GM18873 (cell line): ENCODE measurements around the gene YES1.

Experiments
- ATAC-seq: cut with Tn5 transposase; IDR thresholded peaks from one replicate; pipeline ENCODE4 v1.9.1; 2021; ENCODE audit warnings: mild to moderate bottlenecking, moderate library complexity, moderate number of reproducible peaks; ENCODE audit not compliant: unreplicated experiment, low FRiP score

The YES1 gene

DNA sequence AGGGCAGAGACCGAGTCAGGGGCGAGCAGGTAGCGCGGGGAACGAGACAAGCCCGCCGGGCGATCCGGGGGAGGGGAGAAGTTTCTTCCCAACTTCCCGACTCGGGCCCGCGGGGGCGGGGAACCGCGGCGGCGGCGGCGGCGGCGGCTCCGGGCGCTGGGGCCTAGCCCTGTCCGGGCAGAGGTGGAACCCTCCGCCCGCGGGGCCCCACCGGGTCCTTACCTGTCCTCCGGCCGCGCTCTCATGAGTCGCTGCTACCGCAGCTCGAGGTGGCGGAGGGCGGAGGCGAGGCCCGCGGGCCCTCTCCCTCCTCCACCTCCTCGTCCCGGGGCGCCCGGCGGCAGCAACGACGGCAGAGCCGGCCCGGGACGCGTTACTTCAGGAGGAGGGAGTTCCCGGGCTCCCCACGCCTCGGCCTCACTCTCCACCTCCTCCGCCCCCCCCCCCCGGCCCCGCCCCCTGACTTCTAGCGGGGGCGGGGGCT, at the start of gene YES1:
TSS of gene YES1 (minus strand) at position 351 of the 484 bp plus-strand sequence. CDS start 55,415 bp downstream, outside the sequence.
- no peak for ATAC-seq

- no peak for ATAC-seq
These were observed 45.9 kb upstream of the YES1 start for GRCh38 chr18:857986-858385.

- ATAC-seq = no peak
These were observed 41.4 kb upstream of the YES1 start for GRCh38 chr18:853471-853870.

- no peak for ATAC-seq
These were observed 38.9 kb upstream of the YES1 start for GRCh38 chr18:850960-851359.

DNA sequence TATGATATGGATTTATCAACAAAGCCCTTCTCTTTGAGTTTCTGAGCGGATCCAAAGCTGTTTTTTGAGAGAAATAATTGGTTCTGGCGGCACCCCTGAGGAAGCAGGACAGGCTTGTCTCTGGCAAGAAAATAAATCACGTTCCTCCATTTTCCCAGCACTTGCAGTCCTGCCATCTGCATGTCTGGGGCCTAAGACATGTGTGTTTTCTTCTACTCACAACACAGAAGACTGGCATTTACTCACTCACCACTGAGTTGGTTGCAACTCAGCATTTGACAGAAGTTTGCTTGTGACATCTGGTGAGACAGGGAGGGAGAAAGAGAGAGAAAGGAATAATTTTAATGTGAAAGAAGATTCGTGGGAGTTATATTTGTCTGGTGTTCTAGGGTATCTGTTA, 37.0 kb upstream of the YES1 start:
- no peak for ATAC-seq

- ATAC-seq = no peak
These were observed 36.2 kb upstream of the YES1 start for GRCh38 chr18:848062-848861.

- no peak for ATAC-seq
These were observed 33.2 kb upstream of the YES1 start for GRCh38 chr18:845152-845819.

DNA sequence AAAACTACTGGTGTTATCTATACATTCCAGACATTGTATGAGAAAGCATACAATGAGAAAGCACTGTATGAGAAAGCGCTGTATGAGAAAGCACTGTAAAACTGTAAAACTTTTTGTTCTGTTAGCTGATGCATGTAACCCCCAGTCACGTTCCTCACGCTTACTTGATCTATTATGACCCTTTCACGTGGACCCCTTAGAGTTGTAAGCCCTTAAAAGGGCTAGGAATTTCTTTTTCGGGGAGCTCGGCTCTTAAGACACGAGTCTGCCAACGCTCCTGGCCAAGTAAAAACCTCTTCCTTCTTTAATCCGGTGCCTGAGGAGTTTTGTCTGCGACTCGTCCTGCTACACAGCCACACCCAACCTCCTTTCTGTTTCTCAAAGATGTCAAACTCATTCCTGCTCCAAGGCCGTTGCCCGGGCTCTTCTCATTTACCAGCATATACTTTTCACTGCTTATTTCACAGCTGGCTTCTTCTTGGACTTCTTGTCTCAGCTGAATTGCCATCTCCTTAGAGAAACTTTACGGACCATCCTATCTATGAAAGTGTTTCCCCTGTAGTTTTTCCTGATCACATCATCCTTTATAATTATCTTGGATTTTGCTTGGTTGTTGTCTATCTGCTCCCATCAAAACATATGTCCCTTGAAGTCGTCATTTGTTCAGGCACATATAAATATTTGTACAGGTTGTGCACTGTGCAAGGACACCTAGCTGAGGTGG, 29.8 kb upstream of the YES1 start:
- no peak for ATAC-seq

DNA sequence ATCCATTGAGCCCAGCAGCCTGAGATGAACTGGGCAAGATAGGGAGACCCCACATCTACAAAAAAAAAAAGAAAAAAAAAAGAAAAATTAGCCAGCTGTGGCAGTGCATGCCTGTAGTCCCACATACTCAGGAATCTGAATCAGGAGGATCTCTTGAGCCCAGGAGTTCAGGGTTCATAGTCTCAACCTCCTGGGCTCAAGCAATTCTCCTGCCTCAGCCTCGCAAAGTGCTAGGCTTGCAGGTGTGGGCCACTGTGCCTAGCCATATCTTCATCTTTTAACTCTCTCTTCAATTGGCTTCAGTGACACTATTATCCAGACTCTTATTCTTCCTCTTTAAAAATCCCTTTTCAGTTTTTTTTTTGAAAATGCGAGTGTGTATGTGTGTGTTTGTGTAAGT, 28.5 kb upstream of the YES1 start:
- ATAC-seq = no peak

DNA sequence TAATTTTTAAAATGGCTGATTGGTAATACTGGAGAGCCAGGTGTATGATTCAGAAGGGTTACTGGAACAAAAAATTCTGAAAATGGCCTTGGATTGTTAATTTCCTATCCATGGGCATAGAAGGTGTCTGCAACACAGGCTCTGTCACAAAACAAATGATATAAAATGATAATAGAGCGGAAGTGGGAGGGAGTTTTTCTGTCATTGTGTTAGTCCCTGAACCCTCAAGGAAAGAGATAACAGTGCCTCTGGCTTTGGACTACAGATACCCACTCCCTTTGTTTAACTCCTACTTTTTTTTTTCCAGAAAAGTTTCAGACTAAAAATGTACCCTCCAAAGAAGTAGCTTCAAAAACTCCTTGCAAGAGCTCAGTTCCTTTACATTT, 28.0 kb upstream of the YES1 start:
- no peak for ATAC-seq

GRCh38 chr18:839224-840022, 27.4 kb upstream of the YES1 start:
- ATAC-seq = peak; percentile 84

DNA sequence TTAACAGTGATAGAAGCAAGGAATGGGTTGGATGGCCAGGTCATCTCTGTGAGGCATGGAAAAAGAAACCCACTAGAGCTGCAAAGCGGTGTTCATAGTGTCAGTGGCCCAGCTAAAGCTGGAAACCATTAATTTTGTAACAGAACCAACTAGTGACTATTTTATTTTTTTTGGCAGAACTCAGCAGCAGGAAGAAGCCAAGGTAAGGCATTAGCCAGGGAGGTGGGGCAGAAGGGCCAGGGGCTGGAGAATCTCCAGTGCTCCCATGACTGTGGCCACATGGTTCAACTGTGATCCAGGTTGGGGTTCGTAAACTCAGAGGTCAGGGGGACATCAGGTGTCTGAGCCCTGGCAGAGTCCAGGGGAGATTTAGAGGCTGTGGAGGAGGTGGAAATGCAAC, 25.9 kb upstream of the YES1 start:
- no peak for ATAC-seq

GRCh38 chr18:834082-834720, 22.2 kb upstream of the YES1 start:
- no peak for ATAC-seq

DNA sequence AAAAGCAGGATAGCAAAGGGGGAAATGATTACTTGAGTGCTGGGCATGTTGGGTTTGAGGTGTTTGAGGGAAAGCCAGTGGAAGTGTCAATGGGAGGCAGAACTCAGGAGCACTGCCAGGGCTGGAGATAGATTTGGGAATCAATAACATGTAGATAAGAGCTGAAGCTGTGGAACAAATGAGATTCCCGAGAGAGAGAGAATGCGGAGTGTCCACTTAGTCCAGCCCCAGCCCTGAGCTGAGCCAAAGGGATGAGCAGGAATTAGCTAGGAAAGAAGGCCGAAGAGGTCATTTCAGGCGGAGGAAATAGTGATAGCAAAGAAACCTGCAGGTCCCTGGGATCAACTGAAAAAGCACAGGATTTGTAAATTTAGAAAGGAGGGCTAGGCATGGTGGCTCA, 21.2 kb upstream of the YES1 start:
- ATAC-seq = no peak

DNA sequence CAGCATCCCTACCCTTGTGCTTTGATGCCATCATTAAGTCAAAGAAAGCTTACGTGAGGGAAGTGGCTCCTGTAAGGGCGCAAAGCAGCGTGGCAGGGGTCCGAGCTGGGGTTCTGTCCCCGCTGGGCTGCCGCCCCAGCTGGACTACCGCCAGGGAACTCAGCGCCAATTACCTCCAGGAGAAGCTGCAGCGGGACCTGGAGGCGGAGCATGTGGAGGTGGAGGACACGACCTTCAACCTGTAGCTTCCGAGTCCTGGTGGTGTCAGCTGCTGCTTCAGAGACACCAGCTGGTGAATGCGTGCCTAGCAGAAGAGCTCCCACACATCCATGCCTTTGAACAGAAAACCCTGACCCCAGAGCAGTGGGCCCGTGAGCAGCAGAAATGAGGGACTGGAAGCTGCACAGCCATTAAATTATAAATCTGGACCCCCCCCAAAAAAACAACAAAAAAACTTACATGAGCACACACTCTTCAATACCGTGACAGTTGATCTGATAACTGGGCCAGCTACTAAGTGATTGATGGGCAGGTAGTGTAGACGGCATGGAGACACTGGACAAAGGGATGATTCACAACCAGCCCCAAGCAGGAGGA, 20.1 kb upstream of the YES1 start:
- ATAC-seq = no peak

GRCh38 chr18:830315-830901, 18.4 kb upstream of the YES1 start:
- ATAC-seq = no peak

- no peak for ATAC-seq
These were observed 17.4 kb upstream of the YES1 start for GRCh38 chr18:829432-829831.

GRCh38 chr18:827093-827677, 15.1 kb upstream of the YES1 start:
- no peak for ATAC-seq
